Measurements from ENCODE around the gene AOX1. TPM values are rescaled to one million over a fixed set of nuclear protein-coding genes. Genes with fewer than 3 reads are reported as not detected.

Gene AOX1
- total RNA-seq, 4 donors from 2014 or later, result 18.3 to 67.5 (median 18.8) TPM

DNA sequence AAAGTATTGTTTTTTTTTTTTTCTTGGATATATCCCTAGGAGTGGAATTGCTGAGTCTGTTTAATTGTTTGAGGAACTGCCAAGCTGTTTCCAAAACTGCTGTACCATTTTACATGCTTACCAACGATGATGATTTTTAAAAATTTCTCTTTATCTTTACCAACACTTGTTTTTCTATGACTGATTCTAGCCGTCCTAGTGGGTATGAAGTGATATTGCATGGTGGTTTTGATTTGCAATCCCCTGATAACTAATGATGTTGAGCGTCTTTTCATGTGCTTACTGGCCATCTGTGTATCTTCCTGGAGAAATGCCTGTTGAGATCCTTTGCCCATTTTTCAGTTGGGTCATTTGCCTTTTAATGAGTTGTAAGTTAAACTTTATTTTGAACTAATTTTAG is 8.8 kb upstream of the AOX1 start:
- 94 to 96% methylated on average over 3 of the region's 3 CpGs for WGBS, 2 donors
- DNase-seq (ENCODE audit: low spot score in 2 of 2), result no peak
- H3K4me3 ChIP-seq (ENCODE audit: low read depth, poor library complexity, severe bottlenecking), result no peak overlapping the region
- no peak for TF ChIP-seq POLR2A (IDR thresholded peaks at IDR 0.05)
- TF ChIP-seq, protein P1, sequence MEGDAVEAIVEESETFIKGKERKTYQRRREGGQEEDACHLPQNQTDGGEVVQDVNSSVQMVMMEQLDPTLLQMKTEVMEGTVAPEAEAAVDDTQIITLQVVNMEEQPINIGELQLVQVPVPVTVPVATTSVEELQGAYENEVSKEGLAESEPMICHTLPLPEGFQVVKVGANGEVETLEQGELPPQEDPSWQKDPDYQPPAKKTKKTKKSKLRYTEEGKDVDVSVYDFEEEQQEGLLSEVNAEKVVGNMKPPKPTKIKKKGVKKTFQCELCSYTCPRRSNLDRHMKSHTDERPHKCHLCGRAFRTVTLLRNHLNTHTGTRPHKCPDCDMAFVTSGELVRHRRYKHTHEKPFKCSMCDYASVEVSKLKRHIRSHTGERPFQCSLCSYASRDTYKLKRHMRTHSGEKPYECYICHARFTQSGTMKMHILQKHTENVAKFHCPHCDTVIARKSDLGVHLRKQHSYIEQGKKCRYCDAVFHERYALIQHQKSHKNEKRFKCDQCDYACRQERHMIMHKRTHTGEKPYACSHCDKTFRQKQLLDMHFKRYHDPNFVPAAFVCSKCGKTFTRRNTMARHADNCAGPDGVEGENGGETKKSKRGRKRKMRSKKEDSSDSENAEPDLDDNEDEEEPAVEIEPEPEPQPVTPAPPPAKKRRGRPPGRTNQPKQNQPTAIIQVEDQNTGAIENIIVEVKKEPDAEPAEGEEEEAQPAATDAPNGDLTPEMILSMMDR (IDR thresholded peaks at IDR 0.05), result no peak
- intact Hi-C loops (cut with DNase I; ENCODE audit: low total_unique reads), result no loop called here

DNA sequence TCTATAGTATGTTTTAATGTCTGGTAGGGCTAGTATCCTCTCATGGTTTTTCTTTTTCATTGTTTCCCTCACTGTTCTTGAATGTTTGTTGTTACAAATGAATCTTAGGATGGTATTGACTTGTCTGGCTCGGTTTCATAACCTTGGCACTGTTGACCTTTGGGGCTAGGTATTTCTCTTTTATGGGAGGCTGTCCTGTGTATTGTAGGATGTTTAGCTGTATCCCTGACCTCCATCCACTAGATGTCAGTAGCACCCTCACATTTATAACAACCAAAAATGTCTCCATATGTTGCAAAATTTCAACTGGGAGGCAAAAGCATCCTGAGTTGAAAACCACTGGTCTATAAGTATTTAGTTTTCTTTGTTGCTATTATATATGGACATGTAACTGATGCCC is 7.0 kb upstream of the AOX1 start:
- no peak overlapping the region for H3K4me3 ChIP-seq (ENCODE audit: low read depth, poor library complexity, severe bottlenecking)
- 77 to 88% methylated on average over 1 of the region's 1 CpG for WGBS, 2 donors
- intact Hi-C loops (cut with DNase I; ENCODE audit: low total_unique reads), result no loop called here
- DNase-seq (ENCODE audit: low spot score in 2 of 2), result no peak
- no peak for TF ChIP-seq POLR2A (IDR thresholded peaks at IDR 0.05)
- TF ChIP-seq, protein P1 (IDR thresholded peaks at IDR 0.05), result peak in 1 of 3 donors; percentile 61

DNA sequence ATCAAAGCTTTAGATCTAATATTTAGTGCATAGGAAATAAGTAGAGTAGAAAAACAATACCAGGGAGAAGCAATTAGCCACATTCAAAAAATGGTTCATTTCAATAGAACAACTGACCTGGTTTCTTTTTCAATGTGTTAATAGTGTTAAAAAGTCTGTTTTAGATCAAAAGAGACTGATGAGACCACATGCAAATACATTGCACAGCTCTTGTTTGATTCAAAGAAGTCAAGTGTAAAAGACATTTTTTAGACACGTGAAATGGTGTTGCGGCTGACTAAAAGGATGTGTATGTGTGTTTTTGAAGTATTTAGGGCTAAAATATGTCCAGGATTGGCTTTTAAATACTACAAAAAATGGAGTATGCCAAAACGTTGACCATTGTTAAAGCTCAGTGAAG is 1.2 kb upstream of the AOX1 start:
- no peak for DNase-seq (ENCODE audit: low spot score in 2 of 2)
- no peak overlapping the region for H3K4me3 ChIP-seq (ENCODE audit: low read depth, poor library complexity, severe bottlenecking)
- 88 to 93% methylated on average over 3 of the region's 3 CpGs for WGBS, 2 donors
- intact Hi-C loops (cut with DNase I; ENCODE audit: low total_unique reads), result no loop called here
- TF ChIP-seq, protein P1 (IDR thresholded peaks at IDR 0.05), result no peak
- no peak for TF ChIP-seq POLR2A (IDR thresholded peaks at IDR 0.05)

DNA sequence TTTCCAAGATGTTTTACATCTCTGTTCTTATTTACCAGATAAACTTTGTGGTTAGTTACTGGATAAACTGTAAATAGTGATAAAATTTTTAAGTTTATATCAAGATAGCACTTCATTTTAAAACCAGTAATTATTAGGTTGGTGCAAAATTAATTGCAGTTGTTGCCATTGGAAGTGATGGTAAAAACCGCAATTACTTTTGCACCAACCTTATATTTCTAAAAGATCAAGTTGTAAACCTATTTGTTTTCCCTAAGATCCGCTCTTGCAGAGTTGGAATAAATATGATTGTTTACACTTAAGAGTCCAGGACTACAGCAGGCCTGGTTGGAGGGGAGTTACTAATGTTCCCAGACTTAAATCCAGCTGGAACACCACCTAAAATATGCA is 479 bp upstream of the AOX1 start:
- no peak for TF ChIP-seq POLR2A (IDR thresholded peaks at IDR 0.05)
- TF ChIP-seq, protein P1 (IDR thresholded peaks at IDR 0.05), result no peak
- WGBS, 2 donors, result 11 to 18% methylated on average over 2 of the region's 2 CpGs
- H3K4me3 ChIP-seq (ENCODE audit: low read depth, poor library complexity, severe bottlenecking), result peak overlapping the region; percentile 49
- intact Hi-C loops (cut with DNase I; ENCODE audit: low total_unique reads), result no loop called here
- no peak for DNase-seq (ENCODE audit: low spot score in 2 of 2)

DNA sequence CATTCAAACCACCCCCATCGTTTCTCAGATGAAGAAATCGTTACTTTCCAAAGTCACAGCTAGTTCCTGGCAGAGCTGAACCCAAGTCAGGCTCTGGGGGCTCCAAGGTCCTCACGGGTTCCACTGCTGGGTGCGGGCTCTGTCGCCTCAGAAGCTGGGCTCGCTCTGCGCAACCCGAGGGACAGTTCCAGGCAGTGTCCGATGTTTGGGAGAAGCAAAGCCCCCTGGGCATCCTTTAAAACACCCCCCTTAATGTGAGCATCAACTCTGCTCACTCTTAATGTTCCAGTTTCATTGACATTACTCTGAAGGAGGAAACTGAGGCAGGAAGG is 796 bp downstream of the AOX1 start:
- DNase-seq (ENCODE audit: low spot score in 2 of 2), result no peak
- peak overlapping the region; percentile 49 for H3K4me3 ChIP-seq (ENCODE audit: low read depth, poor library complexity, severe bottlenecking)
- TF ChIP-seq, protein P1 (IDR thresholded peaks at IDR 0.05), result no peak
- TF ChIP-seq POLR2A (IDR thresholded peaks at IDR 0.05), result no peak

DNA sequence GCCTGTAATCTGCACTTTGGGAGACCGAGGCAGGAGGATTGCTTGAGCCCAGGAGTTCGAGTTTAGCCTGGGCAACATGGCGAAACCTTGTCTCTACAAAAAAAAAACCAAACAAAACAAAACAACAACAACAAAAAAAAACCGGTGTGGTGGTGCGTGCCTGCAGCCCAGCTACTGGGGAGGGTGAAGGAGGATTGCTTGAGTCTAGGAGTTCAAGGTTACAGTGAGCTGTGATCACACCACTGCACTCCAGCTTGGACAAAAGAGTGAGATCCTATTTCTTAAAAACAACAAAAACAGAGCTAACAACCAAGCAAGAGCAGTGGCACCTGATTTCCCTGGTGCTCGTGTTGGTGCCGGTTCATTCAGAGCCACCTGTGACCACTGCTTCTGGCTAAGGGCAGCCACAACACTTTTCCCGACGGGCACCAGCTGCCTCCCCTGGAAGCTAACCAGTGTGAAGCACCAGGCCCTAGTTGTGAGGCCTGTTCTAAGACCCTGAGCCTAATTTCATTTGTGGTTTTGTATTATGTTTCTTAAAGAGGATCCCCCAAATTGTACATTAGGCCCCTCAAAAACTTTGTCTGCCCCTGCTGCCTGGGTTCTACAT is 1.3 kb downstream of the AOX1 start:
- peak overlapping the region; percentile 49 for H3K4me3 ChIP-seq (ENCODE audit: low read depth, poor library complexity, severe bottlenecking)
- TF ChIP-seq POLR2A (IDR thresholded peaks at IDR 0.05), result no peak
- TF ChIP-seq, protein P1 (IDR thresholded peaks at IDR 0.05), result no peak
- 86 to 87% methylated on average over 9 of the region's 9 CpGs for WGBS, 2 donors
- DNase-seq (ENCODE audit: low spot score in 2 of 2), result no peak
- intact Hi-C loops (cut with DNase I; ENCODE audit: low total_unique reads), result no loop called here

More for the DNA sequence above, 796 bp downstream of the AOX1 start:
- WGBS, 2 donors, result 66 to 70% methylated on average over 9 of the region's 9 CpGs
- intact Hi-C loops (cut with DNase I; ENCODE audit: low total_unique reads), result no loop called here

Measured in lower leg skin (tissue), 4 donors.